Stimulated activated CD4-positive, alpha-beta T cell treated with anti-CD3 and anti-CD28 coated beads, Interleukin-2, amount 100 ng/mL, for 4 hours (primary cell): ENCODE data around the gene LANCL1.
"Not testable (repeated sequence)": the region's sequence is repeated elsewhere in the genome, so short reads cannot be mapped to it uniquely, and the experiment has no call there.

Experiments
- DNase-seq: peaks from one replicate; pipeline ENCODE4 v3.0.0-alpha.2; 2020; ENCODE audit warnings: low read depth

LANCL1 gene

DNA sequence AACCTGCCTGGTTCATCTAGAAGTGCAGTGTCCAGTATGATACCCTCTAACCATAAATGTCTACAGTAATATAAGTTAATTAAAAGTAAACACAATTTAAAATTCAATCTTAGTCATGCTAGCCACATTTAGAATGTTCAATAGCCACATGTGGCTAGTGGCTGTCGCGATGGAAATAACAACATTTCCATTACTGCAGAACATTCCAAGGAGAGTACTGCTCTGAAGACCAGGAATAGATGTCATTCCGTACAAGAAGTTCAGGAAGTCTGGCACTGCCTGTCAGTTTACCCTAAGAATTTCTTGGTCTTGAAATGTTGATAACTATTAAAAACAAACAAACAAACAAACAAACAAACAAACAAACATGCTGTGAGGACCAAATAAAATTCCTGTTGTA is 17.2 kb downstream of the LANCL1 start:
- no peak for DNase-seq

- no peak for DNase-seq
Measured at GRCh38 chr2:210458395-210458794, 18.2 kb downstream of the LANCL1 start.

- DNase-seq: no peak
Measured at GRCh38 chr2:210456571-210456970, 20.0 kb downstream of the LANCL1 start.

- no peak for DNase-seq
Measured at GRCh38 chr2:210454336-210454735, 22.2 kb downstream of the LANCL1 start.

DNA sequence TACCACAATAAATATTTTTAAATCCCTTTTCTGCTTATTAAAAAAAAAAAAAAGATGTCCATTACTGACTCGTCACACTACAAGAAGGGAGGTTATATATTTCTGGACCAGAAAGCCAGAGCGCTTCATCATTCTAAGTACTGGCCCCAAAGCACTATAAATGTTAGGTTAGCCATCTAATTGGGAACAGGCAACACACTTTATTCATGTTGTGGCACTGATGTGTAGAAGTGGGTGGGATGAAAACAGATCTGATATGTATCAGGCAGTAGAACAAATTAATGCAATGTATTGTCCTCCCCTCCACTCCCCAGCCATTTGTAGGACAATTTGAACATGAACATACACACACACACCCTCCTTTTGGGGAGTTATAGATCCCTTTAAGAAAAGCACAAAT is 24.4 kb downstream of the LANCL1 start:
- DNase-seq: no peak

DNA sequence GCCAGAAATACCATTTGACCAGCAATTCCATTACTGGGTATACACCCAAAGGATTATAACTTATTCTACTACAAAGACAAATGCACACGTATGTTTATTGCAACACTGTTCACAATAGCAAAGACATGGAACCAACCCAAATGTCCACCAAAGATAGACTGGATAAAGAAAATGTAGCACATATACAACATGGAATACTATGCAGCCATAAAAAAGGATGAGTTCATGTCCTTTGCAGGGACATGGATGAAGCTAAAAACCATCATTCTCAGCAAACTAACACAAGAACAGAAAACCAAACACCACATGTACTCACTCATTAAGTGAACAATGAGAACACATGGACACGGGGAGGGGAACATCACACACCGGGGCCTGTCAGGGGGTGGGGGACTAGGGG is 25.6 kb downstream of the LANCL1 start:
- DNase-seq: not testable (repeated sequence)

DNA sequence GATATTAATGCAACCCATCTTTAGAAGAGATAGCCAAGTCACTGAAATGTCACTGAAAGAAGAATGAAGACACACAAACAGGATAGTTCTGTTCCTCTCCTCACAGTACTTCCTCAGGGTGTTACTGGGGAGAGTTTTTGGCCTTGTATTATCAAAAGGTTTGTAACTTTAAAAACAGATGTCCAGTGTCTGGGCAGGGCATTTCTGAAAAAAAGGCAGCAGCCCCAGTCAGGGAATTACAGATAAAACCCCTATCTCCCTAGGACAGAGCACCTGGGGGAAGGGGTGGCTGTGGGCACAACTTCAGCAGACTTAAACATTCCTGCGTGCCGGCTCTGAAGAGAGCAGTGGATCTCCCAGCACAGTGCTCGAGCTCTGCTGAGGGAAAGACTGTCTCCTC is 30.8 kb downstream of the LANCL1 start:
- DNase-seq: no peak

- DNase-seq: no peak
Measured at GRCh38 chr2:210445116-210445707, 31.3 kb downstream of the LANCL1 start.

DNA sequence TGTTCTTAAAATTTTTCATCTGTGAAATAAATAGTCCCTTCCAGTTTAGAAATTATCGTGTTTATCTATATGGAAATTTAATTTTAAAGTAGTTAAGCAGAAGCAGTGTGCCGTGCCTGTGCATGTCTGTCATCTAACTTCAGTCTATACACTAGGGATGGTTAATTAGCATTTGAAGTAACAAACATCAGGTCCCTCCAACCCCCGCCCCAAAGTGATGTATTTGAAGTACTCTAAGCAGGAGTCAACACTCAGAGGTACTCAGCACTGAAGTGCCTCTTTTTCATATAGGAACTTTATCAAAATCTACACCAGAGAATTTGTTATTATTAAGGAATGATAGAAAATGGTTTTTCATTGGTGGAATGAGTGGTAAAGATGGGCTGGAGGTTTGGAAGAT is 33.0 kb downstream of the LANCL1 start:
- no peak for DNase-seq

GRCh38 chr2:210442878-210443277 is 33.7 kb downstream of the LANCL1 start:
- no peak for DNase-seq

DNA sequence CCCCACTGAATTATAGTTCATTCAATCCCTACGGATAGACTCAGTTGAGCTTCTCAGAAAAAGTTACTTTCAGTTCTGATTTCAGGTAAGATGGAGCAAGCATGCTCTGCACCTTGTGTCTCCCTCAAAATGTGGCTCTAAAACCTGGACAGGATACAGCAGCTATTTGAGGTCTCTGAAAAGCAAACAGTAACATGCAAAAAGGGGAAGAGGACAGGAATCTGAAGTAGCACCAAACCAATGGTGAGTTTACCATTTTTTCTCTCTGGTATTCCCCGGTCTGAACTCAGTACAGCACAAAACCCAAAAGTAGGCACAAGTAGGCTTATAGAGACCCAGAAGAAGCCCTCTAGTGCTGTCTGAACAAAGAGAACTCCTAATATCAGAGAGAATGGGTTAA is 34.1 kb downstream of the LANCL1 start:
- DNase-seq: no peak

DNA sequence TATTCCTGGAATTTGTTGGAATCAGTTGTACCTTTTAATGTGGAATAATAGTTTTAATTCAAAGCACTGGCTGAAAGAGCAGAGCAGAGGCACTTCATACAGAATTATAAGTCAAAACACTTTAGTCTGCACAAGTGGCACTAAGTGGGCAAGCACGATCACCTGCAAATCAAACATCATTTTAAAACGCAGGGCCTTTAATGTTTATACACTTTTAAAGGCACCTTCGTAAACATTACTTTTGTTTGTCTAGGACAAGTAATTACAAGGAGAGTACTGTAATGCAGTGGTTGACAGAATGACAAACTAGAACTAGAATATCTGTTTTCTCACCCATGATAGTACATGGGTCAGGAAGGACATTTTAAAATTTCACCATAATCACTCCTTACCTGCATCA is 36.4 kb downstream of the LANCL1 start:
- DNase-seq: no peak

GRCh38 chr2:210435439-210435838 is 41.1 kb downstream of the LANCL1 start:
- DNase-seq: no peak

DNA sequence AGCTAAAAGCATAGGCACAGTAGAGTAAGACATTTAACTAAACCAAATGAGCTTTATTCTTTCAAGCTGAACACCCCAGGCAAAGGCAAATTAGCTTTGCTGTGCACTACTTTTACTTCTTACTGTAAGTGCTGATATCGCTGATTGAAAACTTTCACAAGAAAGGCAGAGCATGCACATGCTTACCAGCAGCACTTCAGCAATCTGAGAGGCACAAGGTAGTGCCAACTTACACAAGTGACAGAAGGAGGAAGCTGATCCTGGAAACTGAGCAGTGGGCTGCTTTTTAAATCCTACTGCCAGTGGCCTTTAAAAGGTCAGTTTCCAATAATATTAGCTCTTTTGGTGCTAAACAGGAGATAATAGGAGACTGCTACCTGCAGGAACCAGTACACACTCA is 43.9 kb downstream of the LANCL1 start:
- no peak for DNase-seq

GRCh38 chr2:210429403-210430137 is 47.0 kb downstream of the LANCL1 start:
- DNase-seq: no peak

DNA sequence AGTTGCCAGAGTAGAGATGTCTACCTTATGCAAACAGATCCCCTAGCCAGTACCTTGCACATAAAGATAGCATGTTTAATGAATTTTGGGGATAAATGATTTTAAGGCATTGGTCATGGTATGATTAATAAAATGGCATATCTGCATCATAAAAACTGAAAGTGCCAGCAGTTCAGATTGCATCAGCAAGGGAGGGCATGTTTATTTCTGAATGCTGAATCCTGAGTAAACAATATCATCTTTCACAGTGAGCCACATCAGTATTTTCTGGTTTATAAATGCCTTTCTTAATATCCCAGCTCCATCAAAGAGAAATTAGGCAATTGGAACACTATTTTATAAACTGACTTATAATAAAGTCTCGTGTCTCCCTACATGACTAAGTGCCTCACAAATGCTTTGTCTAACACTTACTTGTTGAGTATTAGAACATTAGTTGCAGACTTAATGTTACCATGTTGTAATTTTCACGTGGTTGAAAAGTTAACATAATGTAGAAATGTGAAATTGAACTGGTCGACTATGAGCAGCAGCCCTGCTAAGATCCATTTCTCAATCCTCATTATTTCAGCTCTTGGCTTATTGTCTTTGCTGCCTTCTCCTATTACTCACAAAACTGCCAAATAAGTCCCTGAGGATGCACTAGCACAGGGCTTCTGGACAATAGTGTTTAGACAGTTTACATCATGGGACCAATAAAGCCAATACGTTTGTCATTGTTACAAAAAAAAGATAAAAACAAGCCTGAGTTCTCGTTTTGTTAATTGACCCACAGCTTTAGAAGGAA is 48.0 kb downstream of the LANCL1 start:
- no peak for DNase-seq

DNA sequence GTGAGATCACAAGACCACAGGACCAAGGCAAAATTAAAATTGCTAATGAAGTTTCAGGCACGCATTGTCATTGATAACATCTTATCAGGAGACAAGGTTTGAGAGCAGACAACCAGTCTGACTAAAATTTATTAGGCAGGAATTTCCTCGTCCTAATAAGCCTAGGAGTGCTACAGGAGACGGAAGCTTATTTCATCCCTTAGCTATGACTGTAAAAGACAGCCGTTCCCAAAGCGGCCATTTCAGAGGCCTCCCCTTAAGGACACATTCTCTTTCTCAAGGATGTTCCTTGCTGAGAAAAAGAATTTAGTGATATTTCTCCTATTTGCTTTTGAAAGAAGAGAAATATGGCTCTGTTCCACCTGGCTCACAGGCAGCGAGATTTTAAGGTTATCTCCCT is 49.2 kb downstream of the LANCL1 start:
- not testable (repeated sequence) for DNase-seq

GRCh38 chr2:210422366-210422765 is 54.2 kb downstream of the LANCL1 start:
- no peak for DNase-seq

- no peak for DNase-seq
Measured at GRCh38 chr2:210421916-210422315, 54.6 kb downstream of the LANCL1 start.

DNA sequence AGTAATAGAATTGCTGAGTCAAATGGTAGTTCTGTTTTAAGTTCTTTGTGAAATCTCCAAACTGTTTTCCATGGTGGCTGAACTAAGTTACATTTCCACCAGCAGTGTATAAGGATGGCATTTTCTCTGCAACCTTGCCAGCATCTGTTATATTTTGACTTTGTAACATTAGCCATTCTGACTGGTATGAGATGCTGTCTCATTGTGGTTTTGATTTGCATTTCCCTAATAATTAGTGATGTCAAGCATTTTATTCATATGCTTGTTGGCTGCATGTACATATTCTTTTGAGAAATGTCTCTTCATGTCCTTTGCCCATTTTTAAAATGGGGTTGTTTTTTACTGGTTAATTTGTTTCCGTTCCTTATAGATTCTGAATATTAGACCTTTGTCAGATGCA is 63.9 kb downstream of the LANCL1 start:
- no peak for DNase-seq

DNA sequence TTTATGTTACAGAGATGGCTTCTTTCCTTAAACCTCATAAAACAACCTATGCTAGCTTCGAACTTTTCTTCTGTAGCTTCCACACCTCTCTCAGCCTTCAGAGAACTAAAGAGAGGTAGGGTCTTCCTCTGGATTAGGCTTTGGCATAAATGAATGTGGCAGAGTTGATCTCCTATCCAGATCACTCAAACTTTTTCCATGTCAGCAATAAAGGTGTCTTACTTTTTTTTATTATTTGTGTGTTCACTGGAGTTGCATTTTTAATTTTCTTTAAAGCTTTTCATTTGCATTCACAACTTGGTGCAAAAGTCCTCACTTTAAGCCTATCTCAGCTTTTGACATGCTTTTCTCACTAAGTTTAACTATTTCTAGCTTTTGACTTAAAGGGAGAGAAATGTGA is 66.0 kb downstream of the LANCL1 start:
- DNase-seq: no peak

DNA sequence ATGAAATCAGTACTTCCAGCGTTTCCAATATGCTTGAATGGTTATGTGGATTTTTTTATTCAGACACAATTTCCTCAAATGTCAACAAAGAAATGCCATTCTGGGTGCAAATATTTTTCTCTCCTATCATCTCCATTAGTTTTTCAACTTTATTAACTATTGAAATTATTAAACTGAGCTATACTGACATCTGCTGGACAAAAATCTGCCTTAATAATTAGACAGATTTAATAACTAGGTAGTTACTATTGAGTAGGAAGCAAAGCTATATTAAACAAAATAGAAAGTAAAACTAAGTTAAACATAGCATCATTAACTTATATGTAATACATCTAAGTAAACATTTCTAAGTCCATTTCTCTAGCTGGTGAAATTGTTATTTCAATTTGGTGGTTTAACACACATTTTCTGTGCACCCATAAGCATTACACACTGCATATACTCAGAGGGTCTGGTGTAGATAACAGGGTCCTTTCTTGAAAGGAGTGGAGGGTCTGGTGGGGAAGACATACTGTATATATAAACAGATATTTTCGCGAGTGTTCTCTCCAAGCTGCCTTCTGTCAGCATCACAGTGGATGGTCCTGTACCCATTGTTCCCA is 77.0 kb downstream of the LANCL1 start:
- DNase-seq: no peak

DNA sequence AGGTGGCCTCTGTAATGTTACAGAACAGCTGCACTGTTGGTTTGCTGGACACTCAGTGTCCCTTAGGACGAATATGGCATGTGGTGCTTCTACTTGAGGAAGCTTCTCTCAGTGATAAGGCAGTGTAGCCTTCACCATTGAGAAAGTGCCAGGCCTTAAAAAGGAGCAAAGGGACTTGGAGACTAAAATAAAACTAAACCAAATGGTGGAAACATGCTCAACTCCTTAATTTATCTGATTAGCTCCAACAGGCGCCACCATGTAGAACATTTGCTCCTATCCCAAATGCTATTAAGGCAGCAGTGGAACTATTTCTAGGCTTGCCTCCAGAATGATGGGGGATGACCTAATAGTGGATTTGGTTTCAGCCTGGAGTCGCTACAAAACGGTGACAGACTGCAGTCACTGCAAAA is 84.1 kb downstream of the LANCL1 start:
- DNase-seq: no peak
